IMR-90 (cell line): ENCODE measurements around the gene LENG1. TPM values are rescaled to one million over a fixed set of nuclear protein-coding genes. Genes with fewer than 3 reads are reported as not detected.

ENCODE experiments used
- ATAC-seq: fragments of 200-7000 bp; cut with Tn5 transposase; 2 replicates; pipeline ENCODE4 v1.9.1; 2020; ENCODE audit warnings: low read depth, mild to moderate bottlenecking, moderate library complexity
- BruUV-seq: library from RNA; stranded (reverse); fragments of 400-500 nt; replicated peaks from 2 replicates; lab custom pipeline; 2021; lab: Mats Ljungman, UMichigan
- CTCF ChIA-PET: fragments of 300-600 bp; formaldehyde crosslinking; extraction: SDS; loops from one replicate; lab custom pipeline; 2021; ENCODE audit warnings: antibody characterized with exemption; lab: Yijun Ruan, JAX
- POLR2A ChIA-PET: fragments of 300-600 bp; sonication (Branson Sonifier 250); formaldehyde crosslinking; loops from one replicate; lab custom pipeline; 2022; ENCODE audit warnings: antibody characterized with exemption; ENCODE audit not compliant: unreplicated experiment; lab: Charles Lee
- DNase-seq: peaks from one replicate; pipeline ENCODE4 v3.0.0; 2013
- H2AFZ ChIP-seq: replicated peaks from 2 replicates; pipeline ENCODE3; 2013; ENCODE audit warnings: low read length, mild to moderate bottlenecking; ENCODE audit not compliant: poor library complexity
- H2AK5ac ChIP-seq: 2 replicates; pipeline ENCODE4 v1.6.1; 2013; ENCODE audit warnings: low read depth, low read length, inconsistent platforms
- H2AK9ac ChIP-seq: replicated peaks from 2 replicates; pipeline ENCODE3; 2013; ENCODE audit warnings: mild to moderate bottlenecking, low read depth, low read length, moderate library complexity; ENCODE audit not compliant: poor library complexity
- H2BK120ac ChIP-seq: 2 replicates; pipeline ENCODE4 v1.6.1; 2013; ENCODE audit warnings: low read depth, low read length, inconsistent platforms
- H2BK15ac ChIP-seq: 3 replicates; pipeline ENCODE4 v1.6.1; 2013; ENCODE audit warnings: low read depth, low read length, inconsistent platforms
- H2BK20ac ChIP-seq: 2 replicates; pipeline ENCODE4 v1.6.1; 2013; ENCODE audit warnings: low read depth, mild to moderate bottlenecking, inconsistent platforms, low read length, moderate library complexity
- H2BK5ac ChIP-seq: 2 replicates; pipeline ENCODE4 v1.6.1; 2013; ENCODE audit warnings: mild to moderate bottlenecking, low read depth, low read length, inconsistent platforms; ENCODE audit not compliant: poor library complexity, severe bottlenecking
- H3K14ac ChIP-seq: replicated peaks from 2 replicates; pipeline ENCODE4 v1.6.1; 2013; ENCODE audit warnings: low read depth, low read length, inconsistent platforms
- H3K18ac ChIP-seq: 2 replicates; pipeline ENCODE4 v1.6.1; 2013; ENCODE audit warnings: low read depth, low read length, control low read depth
- H3K23ac ChIP-seq: 2 replicates; pipeline ENCODE4 v1.6.1; 2013; ENCODE audit warnings: low read depth, low read length, inconsistent platforms
- H3K27ac ChIP-seq: 2 replicates; pipeline ENCODE4 v1.5.1; 2013; ENCODE audit warnings: mild to moderate bottlenecking, control low read depth, low read length; ENCODE audit not compliant: insufficient read depth
- H3K27me3 ChIP-seq: 2 replicates; pipeline ENCODE4 v1.6.1; 2013; ENCODE audit warnings: low read length; ENCODE audit not compliant: control insufficient read depth, insufficient read depth
- H3K36me3 ChIP-seq: 2 replicates; pipeline ENCODE4 v1.6.1; 2013; ENCODE audit warnings: low read length, mixed read lengths; ENCODE audit not compliant: control insufficient read depth, insufficient read depth
- H3K4ac ChIP-seq: 2 replicates; pipeline ENCODE4 v1.6.1; 2013; ENCODE audit warnings: low read depth, low read length, inconsistent platforms
- H3K4me1 ChIP-seq: 2 replicates; pipeline ENCODE4 v1.6.1; 2013; ENCODE audit warnings: low read length, mixed read lengths; ENCODE audit not compliant: control insufficient read depth, insufficient read depth
- H3K4me2 ChIP-seq: 2 replicates; pipeline ENCODE4 v1.6.1; 2013; ENCODE audit warnings: low read depth, mild to moderate bottlenecking, control low read depth, low read length, moderate library complexity
- H3K4me3 ChIP-seq: 2 replicates; pipeline ENCODE4 v1.5.1; 2013; ENCODE audit warnings: low read depth, mild to moderate bottlenecking, control low read depth, low read length, moderate library complexity; ENCODE audit not compliant: insufficient read depth
- H3K56ac ChIP-seq: 2 replicates; pipeline ENCODE4 v1.6.1; 2013; ENCODE audit warnings: low read length, inconsistent platforms; ENCODE audit not compliant: insufficient read depth; ENCODE audit errors: extremely low read depth
- H3K79me1 ChIP-seq, 2 experiments: 2 replicates each; pipeline ENCODE4 v1.6.1; 2013; ENCODE audit warnings: low read length in 2 of 2, inconsistent platforms in 1 of 2, low read depth in 1 of 2
- H3K9ac ChIP-seq: 2 replicates; pipeline ENCODE4 v1.6.1; 2013; ENCODE audit warnings: low read depth, low read length, control low read depth
- H3K9me1 ChIP-seq: 2 replicates; pipeline ENCODE4 v1.6.1; 2013; ENCODE audit warnings: low read length, inconsistent platforms; ENCODE audit not compliant: insufficient read depth
- H3K9me3 ChIP-seq: 2 replicates; pipeline ENCODE4 v1.6.1; 2013; ENCODE audit warnings: low read length; ENCODE audit not compliant: control insufficient read depth, insufficient read depth
- H4K20me1 ChIP-seq: 2 replicates; pipeline ENCODE4 v1.6.1; 2013; ENCODE audit warnings: low read length, inconsistent platforms; ENCODE audit not compliant: insufficient read depth
- H4K5ac ChIP-seq: 2 replicates; pipeline ENCODE4 v1.6.1; 2013; ENCODE audit warnings: mild to moderate bottlenecking, low read depth, low read length, control low read depth
- H4K8ac ChIP-seq, 2 experiments: 2 replicates each; pipeline ENCODE4 v1.6.1; 2013; ENCODE audit warnings: low read depth in 2 of 2, low read length in 2 of 2, control low read depth in 1 of 2, inconsistent platforms in 1 of 2
- H4K91ac ChIP-seq: 2 replicates; pipeline ENCODE4 v1.6.1; 2013; ENCODE audit warnings: low read depth, low read length, inconsistent platforms; ENCODE audit not compliant: insufficient read depth
- ELK1 ChIP-seq: fragments of 150-350 bp; IDR thresholded peaks from 2 replicates; pipeline ENCODE4 v1.6.1; 2016; ENCODE audit warnings: low read depth, mild to moderate bottlenecking, low read length, moderate library complexity, borderline replicate concordance
- MAZ ChIP-seq: IDR thresholded peaks from 2 replicates; pipeline ENCODE4 v1.6.1; 2012; ENCODE audit warnings: low read depth, mild to moderate bottlenecking, low read length, improper control_type of control experiment, moderate library complexity, borderline replicate concordance
- NFE2L2 ChIP-seq: fragments of 150-350 bp; IDR thresholded peaks from 2 replicates; pipeline ENCODE4 v1.6.1; 2016; ENCODE audit warnings: low read depth, mild to moderate bottlenecking, low read length
- RCOR1 ChIP-seq: IDR thresholded peaks from 2 replicates; pipeline ENCODE4 v1.6.1; 2012; ENCODE audit warnings: mild to moderate bottlenecking, low read length, improper control_type of control experiment; ENCODE audit not compliant: insufficient replicate concordance
- WGBS, 2 experiments: methylation state at CpG; one replicate each; pipeline versions ENCODE4 v1.1.5 to v1.1.7; 2013; ENCODE audit warnings: missing lambda C conversion rate in 2 of 2; ENCODE audit not compliant: insufficient read length in 1 of 2; ENCODE audit errors: extremely low coverage in 2 of 2; 5-methylcytosine and 5-hydroxymethylcytosine counted together
- dilution Hi-C: fragments of 300-500 bp; cut with HindIII; formaldehyde crosslinking; loops from one replicate; pipeline ENCODE4 v1.14.3; 2018; ENCODE audit warnings: low sequenced_read_pairs; ENCODE audit not compliant: unreplicated experiment
- in situ Hi-C: fragments of 300-500 bp; cut with MboI; formaldehyde crosslinking; loops from 3 replicates; pipeline ENCODE4 v1.14.3; 2019; ENCODE audit warnings: low sequenced_read_pairs, inconsistent platforms, mixed read lengths
- intact Hi-C: fragments of 100-400 bp; cut with micrococcal nuclease; formaldehyde crosslinking; loops from 2 replicates; pipeline ENCODE4 v1.10.0; 2022
- polyA plus RNA-seq, 3 experiments: library from polyadenylated mRNA; depleted of rRNA; stranded (reverse); fragments of >200 nt; gene quantifications; 2 replicates each; pipeline ENCODE4 v1.2.3, GENCODE V29; 2012; ENCODE audit warnings: low replicate concordance in 1 of 3
- total RNA-seq: library from RNA; depleted of rRNA; stranded (reverse); fragments of >200 nt; gene quantifications from 2 replicates; pipeline ENCODE4 v1.2.3, GENCODE V29; 2012

LENG1 gene
- total and polyA plus RNA-seq, 2 of the 4 experiments (the other 2 are of a cell fraction) = 2.7 to 5.3 TPM

GRCh38 chr19:54204767-54205468, 45.4 kb upstream of the LENG1 start:
- DNase-seq = no peak
- ATAC-seq = no peak
- ChIA-PET POLR2A (interaction anchor here (1.0 kb wide), 1 partner anchor 24 kb away, joined by 4 read pairs; no protein-coding TSS in a partner anchor), CTCF (no interaction called here)
- Histone ChIP-seq H4K20me1 (peaks cover 91% of the 10 kb centered on the region), H3K56ac (no peak overlapping the region), H3K4me2 (no peak overlapping the region), H2AFZ (no peak overlapping the region), H3K23ac (no peak overlapping the region), H3K4ac (no peak overlapping the region), H3K36me3 (peaks cover 61% of the 10 kb centered on the region), H2AK9ac (no peak overlapping the region), H3K79me1 (peaks cover 11 to 80% of the 10 kb centered on the region in 2 experiments), H3K27me3 (no peaks in the 10 kb centered on the region), H2BK120ac (no peak overlapping the region), H3K14ac (no peak overlapping the region), H4K91ac (no peak overlapping the region), H3K9me3 (no peaks in the 10 kb centered on the region), H4K8ac (no peak overlapping the region), H3K4me3 (no peak overlapping the region), H2AK5ac (no peak overlapping the region), H3K9me1 (peaks cover 26% of the 10 kb centered on the region), H3K9ac (no peak overlapping the region), H2BK20ac (no peak overlapping the region), H3K4me1 (peaks cover 28% of the 10 kb centered on the region), H2BK5ac (no peak overlapping the region), H3K18ac (no peak overlapping the region), H4K5ac (no peak overlapping the region), H3K27ac (no peak overlapping the region), H2BK15ac (no peak overlapping the region)
- intact Hi-C loops = no loop called here
- no TSS peak for BruUV-seq
- TF ChIP-seq RCOR1 = no peak
- TF ChIP-seq NFE2L2 = no peak
- no peak for TF ChIP-seq MAZ
- TF ChIP-seq ELK1 = no peak
- WGBS, 2 experiments = 93% methylated on average over 4 of the region's 4 CpGs; no CpG with 5 or more reads in 1 of the 2 experiments
- in situ Hi-C loops = loop anchor here (10.0 kb wide), 1 partner anchor 250 kb away; no protein-coding TSS in a partner anchor
- dilution Hi-C loops = no loop called here
